ENCODE data around the gene EXOG. TPM values are rescaled to one million over a fixed set of nuclear protein-coding genes. Genes with fewer than 3 reads are reported as not detected.

Gene EXOG
- total RNA-seq, 1 donor from 2014 or later = 8.8 TPM

- intact Hi-C loops (cut with DNase I) = no loop called here
- no peaks in the 10 kb centered on the region for H3K9me3 ChIP-seq
- no peak overlapping the region for H3K27ac ChIP-seq
- peaks cover 0 to 18% of the 10 kb centered on the region in 2 donors for H3K36me3 ChIP-seq
- no peaks in the 10 kb centered on the region for H3K4me1 ChIP-seq
- TF ChIP-seq, protein P1, sequence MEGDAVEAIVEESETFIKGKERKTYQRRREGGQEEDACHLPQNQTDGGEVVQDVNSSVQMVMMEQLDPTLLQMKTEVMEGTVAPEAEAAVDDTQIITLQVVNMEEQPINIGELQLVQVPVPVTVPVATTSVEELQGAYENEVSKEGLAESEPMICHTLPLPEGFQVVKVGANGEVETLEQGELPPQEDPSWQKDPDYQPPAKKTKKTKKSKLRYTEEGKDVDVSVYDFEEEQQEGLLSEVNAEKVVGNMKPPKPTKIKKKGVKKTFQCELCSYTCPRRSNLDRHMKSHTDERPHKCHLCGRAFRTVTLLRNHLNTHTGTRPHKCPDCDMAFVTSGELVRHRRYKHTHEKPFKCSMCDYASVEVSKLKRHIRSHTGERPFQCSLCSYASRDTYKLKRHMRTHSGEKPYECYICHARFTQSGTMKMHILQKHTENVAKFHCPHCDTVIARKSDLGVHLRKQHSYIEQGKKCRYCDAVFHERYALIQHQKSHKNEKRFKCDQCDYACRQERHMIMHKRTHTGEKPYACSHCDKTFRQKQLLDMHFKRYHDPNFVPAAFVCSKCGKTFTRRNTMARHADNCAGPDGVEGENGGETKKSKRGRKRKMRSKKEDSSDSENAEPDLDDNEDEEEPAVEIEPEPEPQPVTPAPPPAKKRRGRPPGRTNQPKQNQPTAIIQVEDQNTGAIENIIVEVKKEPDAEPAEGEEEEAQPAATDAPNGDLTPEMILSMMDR (IDR thresholded peaks at IDR 0.05) = no peak
- TF ChIP-seq POLR2AphosphoS5 (IDR thresholded peaks at IDR 0.05; ENCODE audit: insufficient read depth in 1 of 2, low read depth in 1 of 2) = no peak
- no peak for TF ChIP-seq POLR2A (IDR thresholded peaks at IDR 0.05)
- no peak for DNase-seq (ENCODE audit: extremely low spot score in 2 of 2)
- no peaks in the 10 kb centered on the region for H3K27me3 ChIP-seq
- H3K4me3 ChIP-seq = no peak overlapping the region
These were observed 13.6 kb downstream of the EXOG start for GRCh38 chr3:38509732-38510131.

GRCh38 chr3:38510631-38511030 is 14.5 kb downstream of the EXOG start:
- Histone ChIP-seq H3K9me3 (no peaks in the 10 kb centered on the region), H3K27ac (no peak overlapping the region), H3K36me3 (peaks cover 0 to 18% of the 10 kb centered on the region in 2 donors), H3K4me1 (no peaks in the 10 kb centered on the region), H3K27me3 (no peaks in the 10 kb centered on the region), H3K4me3 (no peak overlapping the region)
- DNase-seq (ENCODE audit: extremely low spot score in 2 of 2) = no peak
- intact Hi-C loops (cut with DNase I) = no loop called here
- TF ChIP-seq, protein P1 (IDR thresholded peaks at IDR 0.05) = no peak
- no peak for TF ChIP-seq POLR2AphosphoS5 (IDR thresholded peaks at IDR 0.05; ENCODE audit: insufficient read depth in 1 of 2, low read depth in 1 of 2)
- no peak for TF ChIP-seq POLR2A (IDR thresholded peaks at IDR 0.05)

- Histone ChIP-seq H3K27me3 (no peaks in the 10 kb centered on the region), H3K9me3 (no peaks in the 10 kb centered on the region), H3K4me3 (no peak overlapping the region), H3K4me1 (no peaks in the 10 kb centered on the region), H3K36me3 (peaks cover 0 to 18% of the 10 kb centered on the region in 2 donors), H3K27ac (no peak overlapping the region)
- no peak for TF ChIP-seq POLR2AphosphoS5 (IDR thresholded peaks at IDR 0.05; ENCODE audit: insufficient read depth in 1 of 2, low read depth in 1 of 2)
- TF ChIP-seq POLR2A (IDR thresholded peaks at IDR 0.05) = no peak
- TF ChIP-seq, protein P1 (IDR thresholded peaks at IDR 0.05) = no peak
- intact Hi-C loops (cut with DNase I) = no loop called here
- DNase-seq (ENCODE audit: extremely low spot score in 2 of 2) = no peak
These were observed 15.4 kb downstream of the EXOG start for GRCh38 chr3:38511546-38511945.

GRCh38 chr3:38515367-38515766 is 19.2 kb downstream of the EXOG start:
- Histone ChIP-seq H3K27me3 (no peaks in the 10 kb centered on the region), H3K27ac (no peak overlapping the region), H3K9me3 (no peaks in the 10 kb centered on the region), H3K36me3 (peaks cover 0 to 6% of the 10 kb centered on the region in 2 donors), H3K4me3 (no peak overlapping the region), H3K4me1 (no peaks in the 10 kb centered on the region)
- TF ChIP-seq, protein P1 (IDR thresholded peaks at IDR 0.05) = no peak
- TF ChIP-seq POLR2A (IDR thresholded peaks at IDR 0.05) (no peak), POLR2AphosphoS5 (IDR thresholded peaks at IDR 0.05; ENCODE audit: insufficient read depth in 1 of 2, low read depth in 1 of 2) (no peak)
- no peak for DNase-seq (ENCODE audit: extremely low spot score in 2 of 2)
- intact Hi-C loops (cut with DNase I) = no loop called here

- intact Hi-C loops (cut with DNase I) = no loop called here
- no peak for DNase-seq (ENCODE audit: extremely low spot score in 2 of 2)
- no peak for TF ChIP-seq POLR2AphosphoS5 (IDR thresholded peaks at IDR 0.05; ENCODE audit: insufficient read depth in 1 of 2, low read depth in 1 of 2)
- TF ChIP-seq, protein P1 (IDR thresholded peaks at IDR 0.05) = no peak
- no peak for TF ChIP-seq POLR2A (IDR thresholded peaks at IDR 0.05)
- Histone ChIP-seq H3K36me3 (peaks cover 0 to 6% of the 10 kb centered on the region in 2 donors), H3K27me3 (no peaks in the 10 kb centered on the region), H3K9me3 (no peaks in the 10 kb centered on the region), H3K4me1 (no peaks in the 10 kb centered on the region), H3K4me3 (no peak overlapping the region), H3K27ac (no peak overlapping the region)
These were observed 20.5 kb downstream of the EXOG start for GRCh38 chr3:38516669-38517068.
